ENCODE data around the gene MAPRE3. TPM values are rescaled to one million over a fixed set of nuclear protein-coding genes. Genes with fewer than 3 reads are reported as not detected.

The MAPRE3 gene
- total RNA-seq, 4 donors from 2014 or later: 13.0 to 25.1 (median 17.2) TPM

DNA sequence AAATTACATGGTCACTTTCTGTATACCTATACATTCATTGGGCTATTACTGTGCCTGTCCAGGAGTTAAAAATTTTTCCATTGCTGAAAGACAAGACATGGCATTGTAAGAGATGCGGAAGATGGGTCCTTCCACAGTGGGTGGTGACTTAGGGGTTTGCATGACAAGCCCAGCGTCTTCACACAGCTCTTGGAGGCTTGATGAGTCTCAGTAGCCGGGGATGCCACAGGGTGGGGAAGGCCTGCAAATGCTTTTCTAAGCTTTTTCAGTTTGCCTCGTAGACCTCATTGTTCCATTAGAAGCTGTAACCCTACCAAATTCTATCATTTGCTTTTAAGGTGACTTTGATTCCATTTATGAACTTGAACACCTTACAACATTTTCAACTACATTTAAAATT, 18.1 kb upstream of the MAPRE3 start:
- TF ChIP-seq, protein P1, sequence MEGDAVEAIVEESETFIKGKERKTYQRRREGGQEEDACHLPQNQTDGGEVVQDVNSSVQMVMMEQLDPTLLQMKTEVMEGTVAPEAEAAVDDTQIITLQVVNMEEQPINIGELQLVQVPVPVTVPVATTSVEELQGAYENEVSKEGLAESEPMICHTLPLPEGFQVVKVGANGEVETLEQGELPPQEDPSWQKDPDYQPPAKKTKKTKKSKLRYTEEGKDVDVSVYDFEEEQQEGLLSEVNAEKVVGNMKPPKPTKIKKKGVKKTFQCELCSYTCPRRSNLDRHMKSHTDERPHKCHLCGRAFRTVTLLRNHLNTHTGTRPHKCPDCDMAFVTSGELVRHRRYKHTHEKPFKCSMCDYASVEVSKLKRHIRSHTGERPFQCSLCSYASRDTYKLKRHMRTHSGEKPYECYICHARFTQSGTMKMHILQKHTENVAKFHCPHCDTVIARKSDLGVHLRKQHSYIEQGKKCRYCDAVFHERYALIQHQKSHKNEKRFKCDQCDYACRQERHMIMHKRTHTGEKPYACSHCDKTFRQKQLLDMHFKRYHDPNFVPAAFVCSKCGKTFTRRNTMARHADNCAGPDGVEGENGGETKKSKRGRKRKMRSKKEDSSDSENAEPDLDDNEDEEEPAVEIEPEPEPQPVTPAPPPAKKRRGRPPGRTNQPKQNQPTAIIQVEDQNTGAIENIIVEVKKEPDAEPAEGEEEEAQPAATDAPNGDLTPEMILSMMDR (IDR thresholded peaks at IDR 0.05; ENCODE audit: low read depth): no peak

DNA sequence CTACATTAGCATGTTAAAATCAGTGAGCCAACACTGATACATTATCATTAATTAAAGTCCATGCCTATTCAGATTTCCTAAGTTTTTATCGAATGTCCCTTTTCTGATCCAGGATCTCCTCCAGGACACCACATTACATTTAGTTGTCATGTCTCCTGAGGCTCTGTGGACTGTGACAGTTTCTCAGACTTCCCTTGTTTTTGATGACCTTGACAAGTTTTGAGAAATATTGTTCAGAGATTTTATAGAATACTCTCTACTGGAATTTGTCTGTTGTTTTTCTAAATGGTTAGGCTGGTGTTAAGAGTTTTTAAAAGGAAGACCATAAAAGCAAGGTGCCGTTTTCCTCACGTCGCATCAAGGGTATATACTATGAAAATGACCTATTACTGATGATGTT, 16.3 kb upstream of the MAPRE3 start:
- TF ChIP-seq, protein P1 (IDR thresholded peaks at IDR 0.05; ENCODE audit: low read depth): no peak

DNA sequence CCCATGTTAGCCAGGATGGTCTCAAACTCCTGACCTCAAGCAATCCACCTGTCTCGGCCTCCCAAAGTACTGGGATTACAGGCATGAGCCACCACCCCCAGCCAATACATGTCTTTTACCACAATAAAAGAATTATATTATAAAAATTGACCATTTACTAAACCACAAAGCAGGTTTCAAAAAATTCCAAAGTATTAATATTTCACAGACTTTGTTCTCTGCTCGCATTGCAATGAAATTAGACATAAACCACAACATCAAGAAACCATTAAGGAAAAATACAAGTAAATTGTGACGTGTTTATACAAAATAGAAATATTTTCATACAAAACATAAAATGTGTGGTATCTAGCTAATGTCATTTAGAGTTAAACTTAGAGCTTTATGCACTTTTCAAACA, 13.4 kb upstream of the MAPRE3 start:
- TF ChIP-seq, protein P1 (IDR thresholded peaks at IDR 0.05; ENCODE audit: low read depth): no peak

DNA sequence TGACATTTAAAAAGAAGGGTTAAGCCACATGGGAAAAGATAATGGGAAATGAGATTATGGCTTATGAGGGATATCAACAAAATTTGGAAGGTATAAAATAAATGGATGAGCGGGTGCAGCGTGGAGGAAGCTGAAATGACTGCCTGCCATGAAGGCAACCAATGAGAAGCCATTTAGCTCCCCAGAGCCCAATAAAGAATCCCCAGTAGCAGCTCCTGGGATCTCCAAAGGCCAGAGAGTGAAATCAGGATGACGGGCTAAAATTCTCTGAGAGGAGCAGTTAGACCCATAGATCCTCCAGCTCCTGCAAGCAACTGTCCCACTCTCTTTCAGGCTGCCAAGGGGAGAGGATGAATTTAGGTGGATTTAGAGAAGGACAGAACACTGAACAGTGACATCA, 12.9 kb upstream of the MAPRE3 start:
- TF ChIP-seq, protein P1 (IDR thresholded peaks at IDR 0.05; ENCODE audit: low read depth): no peak

DNA sequence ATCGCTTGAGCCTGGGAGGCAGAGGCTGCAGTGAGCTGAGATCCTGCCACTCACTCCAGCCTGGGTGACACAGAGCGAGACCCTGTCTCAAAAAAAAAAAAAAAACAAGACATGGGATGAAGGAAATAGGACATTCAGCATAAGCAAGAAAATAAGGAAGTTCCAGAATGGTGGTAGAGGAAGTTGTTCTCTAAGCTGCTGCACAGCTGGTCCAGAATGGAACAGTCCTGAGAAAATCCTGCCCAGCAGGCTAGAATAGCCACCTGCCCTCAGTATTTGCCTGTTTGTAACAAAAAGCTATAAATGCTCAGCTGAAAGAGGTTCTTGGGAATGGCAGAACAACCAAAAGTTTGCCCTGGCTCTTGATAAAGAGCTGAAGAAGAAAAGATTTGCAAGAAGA, 11.1 kb upstream of the MAPRE3 start:
- TF ChIP-seq, protein P1 (IDR thresholded peaks at IDR 0.05; ENCODE audit: low read depth): no peak

DNA sequence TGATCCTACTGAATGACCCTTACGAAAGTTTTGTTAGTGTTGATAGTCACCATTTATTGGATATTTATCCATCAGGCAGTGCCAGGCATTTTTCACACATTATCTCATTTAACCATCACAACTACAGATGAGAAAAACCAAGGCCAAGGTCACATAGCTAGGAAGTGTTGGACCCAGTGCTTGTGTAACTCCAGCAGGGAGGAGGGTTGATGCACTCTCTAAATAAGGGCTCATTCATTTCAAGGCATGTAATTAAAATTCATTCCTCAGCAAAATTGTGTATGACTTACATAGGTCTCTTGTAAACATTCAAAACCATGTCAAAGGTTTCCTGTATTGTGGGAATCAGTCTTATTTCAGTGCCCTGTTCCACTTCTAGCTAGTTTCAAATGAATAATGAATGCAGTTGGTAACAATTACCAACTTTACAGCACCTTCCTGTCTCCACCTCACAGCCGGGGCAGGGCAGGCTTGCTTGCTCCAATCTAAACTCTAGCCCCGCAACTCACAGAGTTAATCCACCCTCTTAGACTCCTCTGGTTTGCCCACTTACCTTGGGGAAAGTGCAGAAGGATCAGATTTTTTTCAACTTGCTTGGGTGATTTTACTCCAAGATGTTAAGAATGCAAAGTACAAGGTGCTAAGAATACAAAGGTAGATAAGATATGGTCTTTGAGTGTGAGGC, 5.8 kb upstream of the MAPRE3 start:
- TF ChIP-seq, protein P1 (IDR thresholded peaks at IDR 0.05; ENCODE audit: low read depth): no peak

DNA sequence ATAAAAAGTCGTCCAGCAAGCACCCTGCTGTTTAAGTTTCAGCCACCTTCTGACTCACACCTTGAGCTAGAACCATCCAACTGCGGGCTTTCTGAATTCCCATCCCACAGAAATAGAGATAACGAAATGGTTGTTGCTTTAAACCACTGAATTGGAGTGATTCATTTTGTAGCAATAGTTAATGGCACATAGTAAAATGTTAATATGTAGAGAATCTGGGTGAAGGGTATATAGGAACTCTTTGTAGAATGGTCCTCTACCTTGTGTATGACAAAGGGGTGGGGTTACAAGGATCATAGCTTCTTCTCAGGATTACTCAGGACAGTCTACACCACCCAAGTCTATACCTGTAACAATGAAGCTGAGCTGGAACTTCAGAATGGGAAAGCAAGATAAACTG, 2.4 kb upstream of the MAPRE3 start:
- TF ChIP-seq, protein P1 (IDR thresholded peaks at IDR 0.05; ENCODE audit: low read depth): no peak
